Muscle layer of colon (tissue), 2 donors: ENCODE results near the gene COLGALT1.
A peak's percentile ranks its signal among the peaks of the same experiment; 100 is the strongest.
"Not testable (repeated sequence)": the region's sequence is repeated elsewhere in the genome, so short reads cannot be mapped to it uniquely, and the experiment has no call there.

Experiments used
- H3K27ac ChIP-seq: one replicate; pipeline ENCODE4 v1.7.0; 2013; ENCODE audit warnings: low read depth, mild to moderate bottlenecking, low read length, moderate library complexity
- H3K27me3 ChIP-seq, 2 donors: one replicate each; pipeline ENCODE4 v1.7.0; 2013; ENCODE audit warnings: low read length in 2 of 2, mild to moderate bottlenecking in 2 of 2; ENCODE audit not compliant: insufficient read depth in 2 of 2, control insufficient read depth in 1 of 2
- H3K36me3 ChIP-seq: one replicate; pipeline ENCODE4 v1.7.0; 2013; ENCODE audit warnings: mild to moderate bottlenecking, low read length; ENCODE audit not compliant: insufficient read depth
- H3K4me1 ChIP-seq: one replicate; pipeline ENCODE4 v1.7.0; 2013; ENCODE audit warnings: mild to moderate bottlenecking, low read length; ENCODE audit not compliant: insufficient read depth
- H3K4me3 ChIP-seq, 2 donors: one replicate each; pipeline ENCODE4 v1.7.0; 2013; ENCODE audit warnings: low read length in 2 of 2, low read depth in 1 of 2, mild to moderate bottlenecking in 1 of 2, moderate library complexity in 1 of 2
- H3K9ac ChIP-seq: one replicate; pipeline ENCODE4 v1.7.0; 2013; ENCODE audit warnings: low read length
- H3K9me3 ChIP-seq: one replicate; pipeline ENCODE4 v1.7.0; 2013; ENCODE audit warnings: mild to moderate bottlenecking, low read length
- donor health status: abdominal sarcoma.
- donor health status: Adenocarcinoma of cecum.

COLGALT1 gene

DNA sequence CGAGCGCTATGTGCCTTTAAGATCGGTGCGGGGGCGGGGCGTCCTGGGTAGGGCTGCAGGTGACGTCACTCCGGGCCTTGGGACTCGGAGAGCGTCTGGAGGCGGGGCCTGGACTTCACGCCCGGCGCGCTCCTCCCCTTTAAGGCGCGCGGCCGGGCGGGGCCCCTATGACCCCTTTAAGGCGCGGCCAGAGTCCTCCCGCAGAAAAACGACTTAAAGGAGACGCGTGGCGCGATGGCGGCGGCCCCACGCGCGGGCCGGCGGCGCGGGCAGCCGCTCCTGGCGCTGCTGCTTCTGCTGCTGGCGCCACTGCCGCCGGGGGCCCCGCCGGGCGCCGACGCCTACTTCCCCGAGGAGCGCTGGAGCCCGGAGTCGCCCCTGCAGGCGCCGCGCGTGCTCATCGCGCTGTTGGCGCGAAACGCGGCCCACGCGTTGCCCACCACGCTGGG lies at the start of gene COLGALT1:
Gene COLGALT1, plus strand, starts transcription at position 170 of the 449 bp plus-strand sequence. Its CDS starts 65 bp downstream, at position 235.
- Histone ChIP-seq H3K27me3 (no peaks in the 10 kb centered on the region), H3K9ac (no peak within 1 kb of the TSS), H3K36me3 (peaks cover 15% of the 10 kb centered on the region), H3K4me3 (peak within 1 kb of the TSS; percentile 72 to 91), H3K9me3 (no peaks in the 10 kb centered on the region), H3K4me1 (peaks cover 4% of the 10 kb centered on the region), H3K27ac (peak within 1 kb of the TSS; percentile 86)

GRCh38 chr19:17506745-17507144 lies 48.7 kb upstream of the COLGALT1 start:
- Histone ChIP-seq H3K27me3 (no peaks in the 10 kb centered on the region), H3K9me3 (no peaks in the 10 kb centered on the region), H3K9ac (no peak overlapping the region), H3K27ac (no peak overlapping the region), H3K36me3 (no peaks in the 10 kb centered on the region), H3K4me3 (no peak overlapping the region), H3K4me1 (peaks cover 10% of the 10 kb centered on the region)

GRCh38 chr19:17508558-17508933 lies 46.9 kb upstream of the COLGALT1 start:
- not testable (repeated sequence) for H3K27me3 ChIP-seq, H3K36me3 ChIP-seq, H3K9ac ChIP-seq, H3K4me3 ChIP-seq, H3K27ac ChIP-seq, H3K9me3 ChIP-seq
- H3K4me1 ChIP-seq = peaks cover 14% of the 10 kb centered on the region

GRCh38 chr19:17510220-17510993 lies 45.0 kb upstream of the COLGALT1 start:
- H3K27ac ChIP-seq = peak overlapping the region; percentile 87
- H3K4me3 ChIP-seq = peak overlapping the region; percentile 14 to 77
- H3K4me1 ChIP-seq = peaks cover 14% of the 10 kb centered on the region
- H3K9me3 ChIP-seq = no peaks in the 10 kb centered on the region
- peak overlapping the region; percentile 22 for H3K9ac ChIP-seq
- no peaks in the 10 kb centered on the region for H3K27me3 ChIP-seq
- H3K36me3 ChIP-seq = no peaks in the 10 kb centered on the region

- Histone ChIP-seq H3K27me3 (no peaks in the 10 kb centered on the region), H3K4me3 (peak overlapping the region; percentile 62 to 77), H3K9ac (peak overlapping the region; percentile 34), H3K36me3 (peaks cover 5% of the 10 kb centered on the region), H3K9me3 (no peaks in the 10 kb centered on the region), H3K27ac (peak overlapping the region; percentile 87), H3K4me1 (peaks cover 14% of the 10 kb centered on the region)
Observed at GRCh38 chr19:17511724-17512573, 43.5 kb upstream of the COLGALT1 start.

DNA sequence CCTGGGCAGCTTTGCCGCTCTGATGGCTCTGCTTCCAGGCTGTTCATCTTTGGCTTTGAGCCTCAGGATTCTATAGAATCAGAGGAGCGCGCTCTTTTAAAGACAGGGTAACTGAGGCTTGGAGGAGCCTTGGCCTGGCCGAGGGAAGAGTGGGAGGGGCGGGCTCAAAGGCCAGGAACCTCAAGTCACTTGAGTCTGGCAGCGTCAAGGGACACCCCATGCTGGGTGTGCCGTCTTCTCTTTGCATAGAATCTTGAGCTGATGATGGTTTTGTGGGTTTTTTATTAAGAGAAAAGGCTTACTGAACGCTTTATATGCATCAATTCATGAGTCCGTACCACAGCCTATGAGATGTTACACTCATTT lies 42.9 kb upstream of the COLGALT1 start:
- peaks cover 14% of the 10 kb centered on the region for H3K4me1 ChIP-seq
- no peaks in the 10 kb centered on the region for H3K27me3 ChIP-seq
- peak overlapping the region; percentile 87 for H3K27ac ChIP-seq
- H3K9me3 ChIP-seq = peaks cover 6% of the 10 kb centered on the region
- peak overlapping the region; percentile 34 for H3K9ac ChIP-seq
- peaks cover 10% of the 10 kb centered on the region for H3K36me3 ChIP-seq
- H3K4me3 ChIP-seq = peak overlapping the region; percentile 62 to 77

DNA sequence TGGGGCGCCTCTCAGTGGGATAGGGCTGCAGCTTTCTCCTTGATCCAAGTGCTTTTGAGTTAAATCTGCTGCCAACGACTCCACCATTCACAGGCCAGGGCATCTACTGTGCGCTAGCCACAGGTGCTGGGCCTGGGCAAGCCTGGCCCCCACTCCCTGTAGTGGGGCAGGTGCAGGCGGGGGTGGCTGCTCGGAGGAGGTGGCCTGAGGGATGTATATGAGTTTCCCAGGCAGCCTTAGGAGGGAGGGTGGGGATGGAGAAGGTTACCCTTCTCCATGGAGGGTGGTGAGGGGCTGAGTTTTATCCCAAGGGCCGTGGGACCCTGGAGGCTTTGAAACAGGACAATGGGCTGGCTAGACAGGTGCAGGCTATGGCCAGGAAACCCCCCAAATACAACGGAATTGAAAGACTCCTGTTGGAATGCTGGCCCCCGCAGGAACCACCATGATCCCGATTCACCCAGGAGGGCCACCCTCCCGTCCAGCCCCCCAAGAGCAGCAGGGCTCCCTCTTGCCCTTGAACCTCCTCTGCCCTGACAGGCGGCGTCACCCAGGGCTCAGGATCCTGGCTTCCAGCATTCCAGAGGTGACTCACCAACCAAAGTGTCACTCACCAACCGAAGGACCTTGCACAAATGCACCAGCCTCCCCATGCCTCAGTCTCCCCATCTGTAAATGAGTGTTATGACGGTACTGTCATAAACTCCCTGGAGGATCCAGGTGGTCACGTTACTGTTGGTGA lies 39.9 kb upstream of the COLGALT1 start:
- Histone ChIP-seq H3K9ac (no peak overlapping the region), H3K27me3 (no peaks in the 10 kb centered on the region), H3K4me1 (peaks cover 6% of the 10 kb centered on the region), H3K36me3 (peaks cover 17% of the 10 kb centered on the region), H3K9me3 (peaks cover 10% of the 10 kb centered on the region), H3K27ac (no peak overlapping the region), H3K4me3 (no peak overlapping the region)

DNA sequence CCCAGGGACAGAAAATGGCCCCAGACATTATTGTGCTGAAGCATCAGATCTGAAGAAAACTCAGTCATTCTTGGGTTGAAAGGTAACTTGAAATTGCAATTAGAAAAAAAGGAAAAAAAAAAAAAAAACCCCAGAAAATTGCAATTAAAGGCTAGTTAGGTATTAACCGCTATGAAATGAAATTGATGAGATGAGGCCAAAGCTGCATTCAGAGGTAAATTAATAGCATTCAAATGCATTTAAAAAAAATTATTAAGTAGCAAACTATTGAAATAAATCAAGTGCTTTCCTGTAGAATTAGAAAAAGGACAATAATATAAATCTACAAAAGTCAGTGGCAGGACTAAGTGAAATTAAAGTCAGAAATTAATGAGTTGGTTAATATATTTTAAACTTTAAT lies 37.6 kb upstream of the COLGALT1 start:
- Histone ChIP-seq H3K9me3 (peaks cover 10% of the 10 kb centered on the region), H3K27ac (no peak overlapping the region), H3K4me3 (peak overlapping the region in 1 of 2 donors; percentile 16), H3K36me3 (peaks cover 17% of the 10 kb centered on the region), H3K4me1 (no peaks in the 10 kb centered on the region), H3K27me3 (no peaks in the 10 kb centered on the region), H3K9ac (no peak overlapping the region)

- not testable (repeated sequence) for H3K9ac ChIP-seq, H3K27me3 ChIP-seq, H3K9me3 ChIP-seq, H3K4me1 ChIP-seq, H3K27ac ChIP-seq, H3K4me3 ChIP-seq
- peaks cover 17% of the 10 kb centered on the region for H3K36me3 ChIP-seq
Observed at GRCh38 chr19:17518654-17519053, 36.8 kb upstream of the COLGALT1 start.

- Histone ChIP-seq H3K27me3 (no peaks in the 10 kb centered on the region), H3K9me3 (peaks cover 10% of the 10 kb centered on the region), H3K9ac (no peak overlapping the region), H3K36me3 (peaks cover 17% of the 10 kb centered on the region), H3K4me1 (no peaks in the 10 kb centered on the region), H3K27ac (no peak overlapping the region), H3K4me3 (no peak overlapping the region)
Observed at GRCh38 chr19:17519967-17520366, 35.5 kb upstream of the COLGALT1 start.

GRCh38 chr19:17520865-17521264 lies 34.6 kb upstream of the COLGALT1 start:
- peaks cover 0 to 6% of the 10 kb centered on the region in 2 donors for H3K27me3 ChIP-seq
- peaks cover 10% of the 10 kb centered on the region for H3K9me3 ChIP-seq
- H3K4me3 ChIP-seq = no peak overlapping the region
- H3K9ac ChIP-seq = no peak overlapping the region
- H3K36me3 ChIP-seq = peaks cover 17% of the 10 kb centered on the region
- no peak overlapping the region for H3K27ac ChIP-seq
- H3K4me1 ChIP-seq = no peaks in the 10 kb centered on the region
